Hematopoietic multipotent progenitor cell treated with erythropoietin and hydrocortisone succinate and interleukin-3 and kit ligand, for 8 days (in vitro differentiated cells): ENCODE results near the gene OR10D3.
A peak's percentile ranks its signal among the peaks of the same experiment; 100 is the strongest.
"Not testable (repeated sequence)": the region's sequence is repeated elsewhere in the genome, so short reads cannot be mapped to it uniquely, and the experiment has no call there.

Experiments used
- DNase-seq: peaks from one replicate; pipeline ENCODE4 v3.0.0-alpha.2; 2015

OR10D3 gene

GRCh38 chr11:124183068-124183467 lies at the start of gene OR10D3:
TSS of gene OR10D3 (plus strand) at chr11:124183345. CDS start at chr11:124185270, 1,925 bp downstream.
- DNase-seq, result no peak

GRCh38 chr11:124143034-124143433 lies 40.1 kb upstream of the OR10D3 start:
- DNase-seq, result no peak

GRCh38 chr11:124147951-124148350 lies 35.2 kb upstream of the OR10D3 start:
- no peak for DNase-seq

- DNase-seq, result no peak
Observed at GRCh38 chr11:124150684-124151083, 32.5 kb upstream of the OR10D3 start.

GRCh38 chr11:124152770-124153407 lies 30.3 kb upstream of the OR10D3 start:
- DNase-seq, result no peak

GRCh38 chr11:124153821-124154220 lies 29.3 kb upstream of the OR10D3 start:
- no peak for DNase-seq

- DNase-seq, result no peak
Observed at GRCh38 chr11:124159481-124159880, 23.7 kb upstream of the OR10D3 start.

GRCh38 chr11:124160986-124161385 lies 22.2 kb upstream of the OR10D3 start:
- DNase-seq, result no peak

GRCh38 chr11:124167826-124168231 lies 15.3 kb upstream of the OR10D3 start:
- no peak for DNase-seq

GRCh38 chr11:124168796-124169195 lies 14.3 kb upstream of the OR10D3 start:
- no peak for DNase-seq

GRCh38 chr11:124170315-124170714 lies 12.8 kb upstream of the OR10D3 start:
- DNase-seq, result not testable (repeated sequence)

- DNase-seq, result no peak
Observed at GRCh38 chr11:124170801-124171586, 12.2 kb upstream of the OR10D3 start.

- DNase-seq, result no peak
Observed at GRCh38 chr11:124172101-124172500, 11.0 kb upstream of the OR10D3 start.

- no peak for DNase-seq
Observed at GRCh38 chr11:124172599-124172998, 10.5 kb upstream of the OR10D3 start.

- peak; percentile 29 for DNase-seq
Observed at GRCh38 chr11:124174001-124174583, 9.1 kb upstream of the OR10D3 start.

GRCh38 chr11:124176925-124177715 lies 6.0 kb upstream of the OR10D3 start:
- no peak for DNase-seq

- no peak for DNase-seq
Observed at GRCh38 chr11:124179310-124179709, 3.8 kb upstream of the OR10D3 start.

GRCh38 chr11:124190298-124191139 lies 7.4 kb downstream of the OR10D3 start:
- peak; percentile 32 for DNase-seq

- no peak for DNase-seq
Observed at GRCh38 chr11:124193221-124194010, 10.3 kb downstream of the OR10D3 start.

- no peak for DNase-seq
Observed at GRCh38 chr11:124194293-124195188, 11.4 kb downstream of the OR10D3 start.
